RCC 7860 (cell line): Measurements from ENCODE around the gene DNAAF5.

Experiments used
- DNase-seq: peaks from one replicate; pipeline ENCODE4 v3.0.0-alpha.2; 2015; ENCODE audit warnings: low spot score
- FAIRE-seq: peaks from 2 replicates; lab custom pipeline; 2012; peaks lifted over from hg19 to GRCh38; lab: Jason Lieb, UNC

The DNAAF5 gene

DNA sequence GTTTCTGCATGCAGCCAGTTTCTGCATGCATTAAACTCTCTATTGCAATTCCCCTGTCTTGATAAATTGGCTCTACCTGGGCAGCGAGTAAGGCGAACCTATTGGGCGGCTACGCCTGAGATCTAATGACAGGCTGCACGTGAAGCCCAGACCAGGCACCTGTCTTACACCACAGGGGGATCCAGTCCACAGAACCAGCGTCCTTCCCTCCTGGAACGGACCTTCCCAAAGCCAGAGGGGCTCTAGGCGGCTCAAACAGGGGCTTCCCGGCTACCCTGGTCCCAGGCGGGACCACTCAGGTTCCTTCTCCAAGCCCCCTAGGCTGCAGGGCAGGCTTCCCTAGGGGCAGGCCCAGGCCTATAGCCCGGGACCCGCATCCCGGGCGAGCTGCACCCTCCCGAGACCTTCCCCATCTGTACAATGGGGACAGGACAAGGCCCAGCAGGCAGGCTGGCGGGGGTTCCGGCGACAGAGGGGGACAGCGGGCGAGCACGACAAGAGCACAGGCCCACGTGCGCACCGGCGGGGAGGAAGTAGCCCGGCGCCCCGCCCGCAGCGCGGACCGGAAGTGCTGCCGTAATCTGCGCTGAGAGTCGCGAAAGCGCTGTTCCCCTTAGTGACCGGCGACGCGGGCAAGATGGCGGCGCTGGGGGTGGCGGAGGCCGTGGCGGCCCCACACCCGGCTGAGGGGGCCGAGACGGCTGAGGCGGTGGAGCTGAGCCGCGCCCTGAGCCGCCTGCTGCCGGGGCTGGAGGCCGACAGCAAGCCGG is at the start of gene DNAAF5:
Gene DNAAF5 (plus strand): TSS at position 616 of the 770 bp plus-strand sequence. CDS start 22 bp downstream, at position 638.
- DNase-seq (peak; percentile 69), FAIRE-seq (no peak)

DNA sequence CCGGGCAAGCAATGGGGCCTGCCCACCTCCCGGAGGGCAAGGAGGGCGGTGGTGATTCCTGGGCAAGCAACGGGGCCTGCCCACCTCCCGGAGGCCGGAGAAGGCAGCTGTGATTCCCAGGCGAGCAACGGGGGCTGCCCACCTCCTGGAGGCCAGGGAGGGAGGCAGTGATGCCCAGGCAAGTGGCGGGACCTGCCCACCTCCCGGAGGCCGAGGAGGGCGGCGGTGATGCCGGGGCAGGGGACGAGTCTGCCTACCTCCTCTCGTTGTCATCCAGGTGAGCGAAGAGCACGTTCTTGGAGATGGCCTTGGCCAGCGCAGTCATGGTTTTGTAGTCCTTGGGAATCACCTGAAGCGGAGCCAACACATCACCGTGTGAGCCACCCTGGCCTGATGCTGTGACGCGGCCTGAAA is 49.5 kb upstream of the DNAAF5 start:
- DNase-seq (no peak), FAIRE-seq (no peak)

DNA sequence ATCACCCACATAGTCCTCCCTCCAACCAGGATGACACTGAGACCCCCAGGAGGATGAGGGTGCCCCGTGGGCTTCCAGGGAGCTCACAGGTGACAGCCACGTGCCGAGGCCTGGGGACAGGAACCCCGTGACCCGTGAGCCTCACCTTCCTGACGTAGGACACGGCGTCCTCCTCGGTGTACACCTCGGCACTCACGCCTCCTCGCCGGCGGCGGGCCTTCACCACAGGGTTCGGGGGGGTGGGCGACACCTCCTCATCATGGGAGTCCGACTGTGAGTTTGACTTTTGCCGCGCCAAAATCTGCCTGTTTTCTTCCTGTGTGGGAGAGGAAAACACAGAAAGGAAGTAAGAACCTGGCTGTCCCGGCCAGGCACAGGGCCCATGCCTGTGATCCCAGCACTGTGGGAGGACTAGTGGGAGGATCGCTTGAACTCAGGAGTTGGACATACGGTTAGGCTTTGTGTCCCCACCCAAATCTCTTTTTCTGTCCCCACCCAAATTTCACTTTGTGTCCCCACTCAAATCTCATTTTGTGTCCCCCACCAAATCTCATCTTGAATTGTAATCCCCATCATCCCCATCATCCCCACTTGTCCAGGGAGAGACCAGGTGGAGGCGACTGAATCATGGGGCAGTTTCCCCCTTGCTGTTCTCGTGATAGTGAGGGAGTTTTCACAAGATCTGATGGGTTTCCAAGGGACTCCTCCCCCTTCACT is 45.9 kb upstream of the DNAAF5 start:
- DNase-seq (no peak), FAIRE-seq (no peak)

DNA sequence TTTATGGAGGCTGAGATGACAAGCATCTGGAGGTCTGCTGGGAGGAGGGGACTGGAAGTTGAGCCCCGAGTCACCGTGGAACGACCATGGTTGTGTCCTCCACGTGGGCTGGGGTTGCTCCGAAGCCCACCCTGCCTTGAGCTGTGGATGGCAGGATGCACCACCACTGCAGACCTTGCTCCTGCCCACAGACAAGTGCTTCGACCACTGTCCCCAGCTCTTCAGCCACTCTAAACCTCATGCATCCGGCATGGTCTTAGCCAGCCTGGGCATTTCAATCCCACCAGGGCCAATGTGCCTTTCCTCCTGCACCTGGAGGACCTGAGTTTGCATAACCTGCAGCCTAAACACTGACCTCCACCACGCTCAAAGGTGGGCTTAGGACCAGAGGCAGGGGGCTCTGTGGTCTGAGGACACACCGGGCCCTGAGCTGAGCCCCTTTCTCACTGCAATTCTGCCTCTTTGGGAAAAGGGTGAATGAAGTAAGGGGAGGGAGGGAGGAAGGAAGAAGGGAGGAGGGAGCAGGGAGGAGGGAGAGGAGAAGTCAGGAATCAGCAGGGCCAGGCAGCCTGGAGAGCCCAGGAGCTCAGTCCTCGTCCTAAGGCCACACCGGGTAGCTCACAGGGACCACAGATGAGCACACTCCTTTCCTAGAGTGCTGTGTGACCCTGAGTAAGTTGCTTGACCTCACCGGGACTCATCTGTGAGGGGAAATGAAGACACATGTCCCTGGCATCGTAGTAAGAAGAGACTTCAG is 44.8 kb upstream of the DNAAF5 start:
- DNase-seq = no peak
- FAIRE-seq = no peak

- FAIRE-seq (no peak), DNase-seq (no peak)
These were observed 43.7 kb upstream of the DNAAF5 start for GRCh38 chr7:682810-683209.

GRCh38 chr7:683526-684205 is 42.8 kb upstream of the DNAAF5 start:
- DNase-seq (no peak), FAIRE-seq (no peak)

- DNase-seq = no peak
- no peak for FAIRE-seq
These were observed 42.1 kb upstream of the DNAAF5 start for GRCh38 chr7:684416-684815.

GRCh38 chr7:685540-685939 is 41.0 kb upstream of the DNAAF5 start:
- DNase-seq (no peak), FAIRE-seq (no peak)

- FAIRE-seq = no peak
- DNase-seq = no peak
These were observed 35.8 kb upstream of the DNAAF5 start for GRCh38 chr7:690478-691360.

GRCh38 chr7:691361-692045 is 35.0 kb upstream of the DNAAF5 start:
- FAIRE-seq (no peak), DNase-seq (no peak)

DNA sequence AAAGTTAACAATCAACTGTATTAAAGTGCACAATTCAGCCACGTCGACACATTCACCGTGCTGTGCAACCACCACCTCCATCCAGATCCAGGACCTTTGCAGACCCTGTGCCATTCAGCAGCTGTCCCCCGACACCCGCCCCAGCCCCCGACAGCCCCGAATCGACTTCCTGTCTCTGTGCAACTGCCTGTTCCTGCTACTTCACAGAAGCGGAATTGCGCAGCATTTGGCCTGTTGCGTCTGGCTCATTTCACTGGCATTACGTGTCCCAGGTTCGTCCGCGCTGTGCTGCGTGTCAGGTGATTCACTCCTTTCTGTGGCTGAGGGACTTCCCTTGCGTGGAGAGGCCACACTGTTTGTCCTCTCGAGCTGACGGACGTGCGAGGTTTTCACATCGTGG is 33.2 kb upstream of the DNAAF5 start:
- FAIRE-seq (no peak), DNase-seq (no peak)

GRCh38 chr7:696426-696811 is 30.1 kb upstream of the DNAAF5 start:
- FAIRE-seq (no peak), DNase-seq (no peak)

- FAIRE-seq (no peak), DNase-seq (no peak)
These were observed 29.5 kb upstream of the DNAAF5 start for GRCh38 chr7:696812-697551.

DNA sequence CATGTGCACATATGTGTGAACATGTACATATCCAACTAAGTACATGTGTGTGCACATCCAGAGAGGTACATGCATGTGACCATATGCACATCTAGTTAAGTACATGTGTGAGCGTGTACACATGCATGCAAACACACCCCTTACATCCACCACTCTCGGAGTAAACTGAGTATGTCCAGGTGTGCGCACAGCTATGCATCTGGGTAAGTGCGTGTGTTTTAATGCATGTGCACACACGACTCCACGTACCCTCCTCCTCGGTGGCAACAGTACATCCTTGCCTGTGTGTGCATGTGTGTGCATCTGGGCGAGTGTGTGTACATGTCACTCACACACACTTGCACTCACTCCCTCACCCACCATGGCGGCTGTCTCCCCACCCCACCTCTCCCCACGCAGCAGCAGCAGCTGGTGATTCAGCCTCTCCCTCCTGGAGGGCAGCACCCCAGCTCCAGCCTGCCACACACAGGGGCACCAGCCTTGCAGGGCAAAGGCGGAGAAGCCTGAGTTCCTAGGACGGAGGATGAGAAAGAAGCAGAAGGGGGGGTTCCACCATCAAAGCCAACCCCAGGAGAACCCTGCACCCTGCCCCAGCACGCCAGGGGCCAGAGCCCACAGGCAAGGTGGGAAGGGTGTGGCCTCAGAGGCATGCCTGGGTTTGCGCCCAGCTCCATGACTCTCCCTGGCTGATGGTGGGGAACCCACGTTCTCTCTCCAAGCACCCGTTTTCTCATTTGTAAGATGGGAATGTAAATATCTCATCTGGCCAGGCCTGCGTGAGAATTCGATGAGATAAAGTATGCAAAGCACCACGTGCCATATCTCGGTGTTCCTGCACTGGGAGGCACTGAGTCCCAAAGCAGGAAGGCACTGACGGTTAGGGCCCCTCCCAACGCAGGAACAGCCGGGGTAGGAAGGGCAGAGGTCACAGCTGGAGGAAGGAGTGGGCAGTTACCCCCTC is 27.7 kb upstream of the DNAAF5 start:
- FAIRE-seq (no peak), DNase-seq (no peak)

- DNase-seq = no peak
- FAIRE-seq = no peak
These were observed 26.9 kb upstream of the DNAAF5 start for GRCh38 chr7:699476-700170.

DNA sequence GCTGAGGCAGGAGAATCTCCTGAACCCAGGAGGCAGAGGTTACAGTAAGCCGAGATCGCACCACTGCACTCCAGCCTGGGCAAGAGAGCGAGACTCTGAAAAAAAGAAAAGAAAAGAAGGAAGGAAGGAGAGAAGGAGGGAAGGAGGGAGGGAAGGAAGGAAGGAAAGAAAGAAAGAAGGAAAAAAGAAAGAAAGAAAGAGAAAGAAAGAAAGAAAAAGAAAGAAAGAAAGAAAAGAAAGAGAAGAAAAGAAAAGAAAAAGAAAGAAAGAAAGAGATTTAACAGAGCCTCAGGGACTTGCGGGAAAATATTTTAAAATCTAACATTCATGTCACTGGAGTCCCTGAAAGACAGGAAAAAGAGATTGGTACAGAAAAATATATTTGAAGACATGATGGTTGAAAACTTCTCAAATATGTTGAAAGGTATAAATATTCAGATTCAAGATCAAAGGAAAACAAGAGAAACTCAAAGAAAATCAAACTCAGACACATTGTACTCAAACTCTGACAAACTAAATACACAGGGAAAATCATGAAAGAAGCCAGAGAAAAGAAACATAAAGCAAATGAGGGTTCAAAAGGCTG is 25.3 kb upstream of the DNAAF5 start:
- DNase-seq = no peak
- no peak for FAIRE-seq

DNA sequence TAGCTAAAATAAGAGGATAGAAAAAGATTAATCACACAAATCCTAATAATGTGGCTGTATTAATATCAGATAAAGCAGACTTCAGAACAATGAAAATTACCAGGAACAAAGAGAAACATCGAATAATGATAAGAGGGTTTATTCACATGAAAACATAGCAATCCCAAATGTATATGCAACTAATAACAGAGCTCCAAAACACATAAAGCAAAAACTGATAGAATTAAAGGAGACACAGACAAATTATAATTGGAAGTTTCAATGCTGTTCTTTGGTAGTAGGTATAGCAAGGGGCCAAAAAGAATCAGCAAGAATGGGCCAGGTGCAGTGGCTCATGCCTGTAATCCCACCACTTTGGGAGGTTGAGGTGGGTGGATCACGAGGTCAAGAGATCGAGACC is 23.4 kb upstream of the DNAAF5 start:
- DNase-seq (no peak), FAIRE-seq (no peak)
